A549 (cell line): ENCODE results near the gene HOXC11. TPM values are rescaled to one million over a fixed set of nuclear protein-coding genes. Genes with fewer than 3 reads are reported as not detected.

Source experiments
- ATAC-seq, 2 experiments: fragments of 200-7000 bp in 1 of 2; fragments of >200 bp in 1 of 2; cut with Nextera tagmentation in 1 of 2; cut with Tn5 transposase in 1 of 2; 3 replicates each; pipeline versions ENCODE4 v1.8.0 to v1.9.1; 2018 to 2020; ENCODE audit warnings: mild to moderate bottlenecking in 1 of 2, moderate library complexity in 1 of 2
- CTCF ChIA-PET: fragments of 300-600 bp; sonication (Branson Sonifier 250); formaldehyde crosslinking; extraction: SDS; loops from one replicate; lab custom pipeline; 2021; ENCODE audit warnings: antibody characterized with exemption, inconsistent platforms; lab: Yijun Ruan, JAX
- POLR2A ChIA-PET: fragments of 350-600 bp; formaldehyde crosslinking; extraction: SDS; loops from one replicate; lab custom pipeline; 2021; ENCODE audit warnings: antibody characterized with exemption, inconsistent platforms; lab: Yijun Ruan, JAX
- DNase-seq, 2 experiments: peaks; one replicate each; pipeline versions ENCODE4 v3.0.0 to v3.0.0-alpha.2; 2011 to 2016; ENCODE audit warnings: low read depth in 1 of 2, low spot score in 1 of 2
- FAIRE-seq: peaks from 2 replicates; lab custom pipeline; 2011; peaks lifted over from hg19 to GRCh38; lab: Jason Lieb, UNC
- H3K27ac ChIP-seq, 2 experiments: fragments of >200 bp; sonication (Bioruptor Twin); formaldehyde crosslinking; 3 replicates each; pipeline ENCODE4 v1.5.1; 2016 to 2017
- H3K4me1 ChIP-seq: fragments of >200 bp; sonication (Bioruptor Twin); formaldehyde crosslinking; 3 replicates; pipeline ENCODE4 v1.6.1; 2016
- H3K4me2 ChIP-seq: fragments of >200 bp; sonication (Bioruptor Twin); formaldehyde crosslinking; 3 replicates; pipeline ENCODE4 v1.6.1; 2016
- H3K4me3 ChIP-seq: fragments of >200 bp; sonication (Bioruptor Twin); formaldehyde crosslinking; 3 replicates; pipeline ENCODE4 v1.5.1; 2016
- H3K9me3 ChIP-seq: fragments of >200 bp; sonication (Bioruptor Twin); formaldehyde crosslinking; 3 replicates; pipeline ENCODE4 v1.6.1; 2016
- BHLHE40 ChIP-seq: IDR thresholded peaks from 2 replicates; pipeline ENCODE4 v1.6.1; 2012; ENCODE audit warnings: low read depth, low read length, inconsistent platforms
- CEBPB ChIP-seq, 2 experiments: fragments of >200 bp in 1 of 2; sonication (Bioruptor Twin) in 1 of 2; formaldehyde crosslinking in 1 of 2; IDR thresholded peaks; 2 replicates each; pipeline ENCODE4 v1.6.1; 2012 to 2016
- E2F6 ChIP-seq: IDR thresholded peaks from 2 replicates; pipeline ENCODE4 v1.6.1; 2012; ENCODE audit warnings: low read depth, borderline replicate concordance
- ELK1 ChIP-seq: fragments of 150-350 bp; IDR thresholded peaks from 2 replicates; pipeline ENCODE4 v1.6.1; 2014; ENCODE audit warnings: low read depth, mild to moderate bottlenecking, low read length
- FOSL2 ChIP-seq, 2 experiments: fragments of 450-650 bp in 1 of 2; fragments of >200 bp in 1 of 2; sonication (Bioruptor Twin) in 1 of 2; formaldehyde crosslinking; IDR thresholded peaks; 2 replicates each; pipeline versions ENCODE4 v1.5.0 to v1.6.1; 2016 to 2020; ENCODE audit warnings: mild to moderate bottlenecking in 1 of 2, moderate library complexity in 1 of 2
- HDAC2 ChIP-seq: fragments of 200-600 bp; sonication (generic); IDR thresholded peaks from 2 replicates; pipeline ENCODE4 v1.6.1; 2016
- JUN ChIP-seq, 2 experiments: fragments of >200 bp; sonication (Bioruptor Twin); formaldehyde crosslinking; IDR thresholded peaks; 2 replicates in 1 of 2; 3 replicates in 1 of 2; pipeline ENCODE4 v1.6.1; 2016 to 2017
- NPAS2 ChIP-seq: fragments of 250-450 bp; sonication (Bioruptor Pico); IDR thresholded peaks from 2 replicates; pipeline ENCODE4 v1.8.0; 2022; ENCODE audit warnings: mild to moderate bottlenecking, moderate library complexity, borderline replicate concordance
- RAD21 ChIP-seq, 2 experiments: fragments of >200 bp in 1 of 2; sonication (Bioruptor Twin) in 1 of 2; formaldehyde crosslinking in 1 of 2; IDR thresholded peaks in 1 of 2; conservative IDR thresholded peaks in 1 of 2; 2 replicates in 1 of 2; 3 replicates in 1 of 2; pipeline ENCODE4 v1.6.1; 2012 to 2018; ENCODE audit warnings: inconsistent platforms in 1 of 2
- ZSCAN20 ChIP-seq: fragments of 250-450 bp; sonication (Bioruptor Pico); IDR thresholded peaks from 2 replicates; pipeline ENCODE4 v1.8.0; 2022; ENCODE audit warnings: mild to moderate bottlenecking, moderate library complexity
- WGBS: methylation state at CpG from one replicate; pipeline ENCODE4 v1.1.6; 2017; ENCODE audit errors: missing lambda C conversion rate; 5-methylcytosine and 5-hydroxymethylcytosine counted together
- polyA plus RNA-seq, 4 experiments: library from polyadenylated mRNA; depleted of rRNA in 3 of 4; stranded (reverse); fragments of >200 nt; fragmentation: RNase III in 1 of 4; extraction: RNeasy Plus Mini Kit Qiagen cat#74134 plus additional on column Dnase treatment in 1 of 4; gene quantifications; 2 replicates in 3 of 4; 3 replicates in 1 of 4; pipeline ENCODE4 v1.2.3, GENCODE V29; 2011 to 2017
- TF ChIP-seq, protein P1 (sequence below): fragments of 450-650 bp; IDR thresholded peaks from 2 replicates; pipeline ENCODE4 v1.6.1; 2014; ENCODE audit warnings: antibody characterized with exemption
- TF ChIP-seq, protein P2 (sequence below): IDR thresholded peaks from 2 replicates; pipeline ENCODE4 v1.6.1; 2012
- TF ChIP-seq, protein P3 (sequence below): fragments of >200 bp; sonication (Bioruptor Twin); formaldehyde crosslinking; IDR thresholded peaks from 3 replicates; pipeline ENCODE4 v1.5.1; 2016

The HOXC11 gene
- polyA plus RNA-seq, 2 of the 4 experiments (the other 2 are of a cell fraction), result 0.45 to 0.58 TPM

- no peak; a peak in 1 of 5 replicates for TF ChIP-seq RAD21 (conservative IDR thresholded peaks at IDR 0.05 in 1 of 2, IDR thresholded peaks at IDR 0.05 in 1 of 2)
- TF ChIP-seq BHLHE40, result peak; percentile 96
- TF ChIP-seq HDAC2, result no peak
- TF ChIP-seq, protein P1, sequence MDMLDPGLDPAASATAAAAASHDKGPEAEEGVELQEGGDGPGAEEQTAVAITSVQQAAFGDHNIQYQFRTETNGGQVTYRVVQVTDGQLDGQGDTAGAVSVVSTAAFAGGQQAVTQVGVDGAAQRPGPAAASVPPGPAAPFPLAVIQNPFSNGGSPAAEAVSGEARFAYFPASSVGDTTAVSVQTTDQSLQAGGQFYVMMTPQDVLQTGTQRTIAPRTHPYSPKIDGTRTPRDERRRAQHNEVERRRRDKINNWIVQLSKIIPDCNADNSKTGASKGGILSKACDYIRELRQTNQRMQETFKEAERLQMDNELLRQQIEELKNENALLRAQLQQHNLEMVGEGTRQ, result peak; percentile 100
- TF ChIP-seq JUN (IDR thresholded peaks at IDR 0.05), result peak in 1 of 2 experiments; percentile 22; a peak in 2 of 5 replicates
- TF ChIP-seq NPAS2 (CRISPR knock-in tag), result peak; percentile 94
- TF ChIP-seq, protein P2, sequence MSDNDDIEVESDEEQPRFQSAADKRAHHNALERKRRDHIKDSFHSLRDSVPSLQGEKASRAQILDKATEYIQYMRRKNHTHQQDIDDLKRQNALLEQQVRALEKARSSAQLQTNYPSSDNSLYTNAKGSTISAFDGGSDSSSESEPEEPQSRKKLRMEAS, result peak; percentile 93
These were observed 34.4 kb upstream of the HOXC11 start, which contains the start of gene HOXC13 (continued) for GRCh38 chr12:53938326-53939140.

GRCh38 chr12:53939141-53940108 is 33.5 kb upstream of the HOXC11 start:
- peak; percentile 36 to 61 for ATAC-seq
- H3K4me1 ChIP-seq, result peaks cover 20% of the 10 kb centered on the region; the same call in 2 of the 3 replicates
- DNase-seq, result peak; percentile 30 to 36
- H3K27ac ChIP-seq, result peak overlapping the region; percentile 85 to 94
- 21% methylated on average over 27 of the region's 91 CpGs for WGBS
- no peak for TF ChIP-seq ELK1
- TF ChIP-seq CEBPB (IDR thresholded peaks at IDR 0.05), result peak; percentile 36 to 50; a peak in 3 of 4 replicates
- H3K9me3 ChIP-seq, result no peaks in the 10 kb centered on the region
- peak overlapping the region; percentile 87 for H3K4me2 ChIP-seq
- CTCF ChIA-PET, result interaction anchor here (0.7 to 3.6 kb wide), 17 partner anchors 9 to 193 kb away, joined by 3 to 18 read pairs (median 3); partner anchors contain the start of genes HOXC10, HOXC12 and HOXC8
- POLR2A ChIA-PET, result no interaction called here
- H3K4me3 ChIP-seq, result peak overlapping the region; percentile 86
- no peak for FAIRE-seq

GRCh38 chr12:53940443-53941014 is 32.4 kb upstream of the HOXC11 start:
- WGBS, result 81% methylated on average over 9 of the region's 9 CpGs
- TF ChIP-seq E2F6, result 0 out of 2 replicates have a peak, but pooled peaks have one; percentile 26
- no peak for TF ChIP-seq FOSL2 (IDR thresholded peaks at IDR 0.05)
- TF ChIP-seq FOSL2 (CRISPR knock-in tag; IDR thresholded peaks at IDR 0.05), result no peak
- TF ChIP-seq, protein P3, sequence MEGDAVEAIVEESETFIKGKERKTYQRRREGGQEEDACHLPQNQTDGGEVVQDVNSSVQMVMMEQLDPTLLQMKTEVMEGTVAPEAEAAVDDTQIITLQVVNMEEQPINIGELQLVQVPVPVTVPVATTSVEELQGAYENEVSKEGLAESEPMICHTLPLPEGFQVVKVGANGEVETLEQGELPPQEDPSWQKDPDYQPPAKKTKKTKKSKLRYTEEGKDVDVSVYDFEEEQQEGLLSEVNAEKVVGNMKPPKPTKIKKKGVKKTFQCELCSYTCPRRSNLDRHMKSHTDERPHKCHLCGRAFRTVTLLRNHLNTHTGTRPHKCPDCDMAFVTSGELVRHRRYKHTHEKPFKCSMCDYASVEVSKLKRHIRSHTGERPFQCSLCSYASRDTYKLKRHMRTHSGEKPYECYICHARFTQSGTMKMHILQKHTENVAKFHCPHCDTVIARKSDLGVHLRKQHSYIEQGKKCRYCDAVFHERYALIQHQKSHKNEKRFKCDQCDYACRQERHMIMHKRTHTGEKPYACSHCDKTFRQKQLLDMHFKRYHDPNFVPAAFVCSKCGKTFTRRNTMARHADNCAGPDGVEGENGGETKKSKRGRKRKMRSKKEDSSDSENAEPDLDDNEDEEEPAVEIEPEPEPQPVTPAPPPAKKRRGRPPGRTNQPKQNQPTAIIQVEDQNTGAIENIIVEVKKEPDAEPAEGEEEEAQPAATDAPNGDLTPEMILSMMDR, result no peak
- no peak for TF ChIP-seq ZSCAN20 (CRISPR knock-in tag)
- TF ChIP-seq CEBPB (IDR thresholded peaks at IDR 0.05), result no peak
- peaks cover 20% of the 10 kb centered on the region; the same call in 2 of the 3 replicates for H3K4me1 ChIP-seq
- H3K27ac ChIP-seq, result peak overlapping the region; percentile 85 to 94; a peak in 5 of 6 replicates
- CTCF ChIA-PET, result interaction anchor here (1.0 to 3.6 kb wide), 8 partner anchors 18 to 194 kb away, joined by 3 to 18 read pairs (median 4); partner anchors contain the start of gene HOXC10
- ATAC-seq (no peak), FAIRE-seq (no peak), DNase-seq (no peak)
- H3K4me2 ChIP-seq, result peak overlapping the region; percentile 87
- H3K9me3 ChIP-seq, result no peaks in the 10 kb centered on the region
- POLR2A ChIA-PET, result interaction anchor here (1.1 kb wide), 1 partner anchor 60 kb away, joined by 3 read pairs; the partner anchor contains the start of gene HOXC9
- peak overlapping the region; percentile 86 for H3K4me3 ChIP-seq
